Limb (tissue), 2 donors: Measurements from ENCODE around the gene ICE1.
"Not testable (repeated sequence)": the region's sequence is repeated elsewhere in the genome, so short reads cannot be mapped to it uniquely, and the experiment has no call there.

Experiments used
- DNase-seq, 2 donors: peaks; one replicate each; pipeline ENCODE4 v3.0.0-alpha.2; 2016; ENCODE audit errors: extremely low spot score in 2 of 2

The ICE1 gene

GRCh38 chr5:5487585-5488360 lies 65.3 kb downstream of the ICE1 start:
- DNase-seq = no peak

GRCh38 chr5:5490774-5491347 lies 68.4 kb downstream of the ICE1 start:
- no peak for DNase-seq

GRCh38 chr5:5492087-5492933 lies 69.8 kb downstream of the ICE1 start:
- DNase-seq = peak in 1 of 2 donors; percentile 38

- DNase-seq = not testable (repeated sequence)
Measured at GRCh38 chr5:5492934-5493271, 70.4 kb downstream of the ICE1 start.

- peak; percentile 6 to 80 for DNase-seq
Measured at GRCh38 chr5:5494489-5495402, 72.3 kb downstream of the ICE1 start.

- peak; percentile 74 to 75 for DNase-seq
Measured at GRCh38 chr5:5497152-5497788, 74.8 kb downstream of the ICE1 start.

GRCh38 chr5:5499442-5499841 lies 77.0 kb downstream of the ICE1 start:
- no peak for DNase-seq

GRCh38 chr5:5504325-5504724 lies 81.8 kb downstream of the ICE1 start:
- no peak for DNase-seq

- no peak for DNase-seq
Measured at GRCh38 chr5:5505815-5506214, 83.3 kb downstream of the ICE1 start.

GRCh38 chr5:5508391-5508790 lies 85.9 kb downstream of the ICE1 start:
- DNase-seq = no peak

- DNase-seq = no peak
Measured at GRCh38 chr5:5511904-5512416, 89.5 kb downstream of the ICE1 start.

GRCh38 chr5:5512543-5512942 lies 90.1 kb downstream of the ICE1 start:
- DNase-seq = no peak

- DNase-seq = not testable (repeated sequence)
Measured at GRCh38 chr5:5520622-5521021, 98.1 kb downstream of the ICE1 start.

- no peak for DNase-seq
Measured at GRCh38 chr5:5521029-5521428, 98.6 kb downstream of the ICE1 start.

- DNase-seq = no peak
Measured at GRCh38 chr5:5521478-5521877, 99.0 kb downstream of the ICE1 start.

GRCh38 chr5:5522336-5522735 lies 99.9 kb downstream of the ICE1 start:
- no peak for DNase-seq

- DNase-seq = no peak
Measured at GRCh38 chr5:5523066-5523505, 100.6 kb downstream of the ICE1 start.

- DNase-seq = no peak
Measured at GRCh38 chr5:5524327-5524726, 101.8 kb downstream of the ICE1 start.

GRCh38 chr5:5531371-5531770 lies 108.9 kb downstream of the ICE1 start:
- DNase-seq = no peak

GRCh38 chr5:5532306-5533076 lies 110.0 kb downstream of the ICE1 start:
- DNase-seq = no peak
